Measurements from ENCODE around the gene STK17A.

DNA sequence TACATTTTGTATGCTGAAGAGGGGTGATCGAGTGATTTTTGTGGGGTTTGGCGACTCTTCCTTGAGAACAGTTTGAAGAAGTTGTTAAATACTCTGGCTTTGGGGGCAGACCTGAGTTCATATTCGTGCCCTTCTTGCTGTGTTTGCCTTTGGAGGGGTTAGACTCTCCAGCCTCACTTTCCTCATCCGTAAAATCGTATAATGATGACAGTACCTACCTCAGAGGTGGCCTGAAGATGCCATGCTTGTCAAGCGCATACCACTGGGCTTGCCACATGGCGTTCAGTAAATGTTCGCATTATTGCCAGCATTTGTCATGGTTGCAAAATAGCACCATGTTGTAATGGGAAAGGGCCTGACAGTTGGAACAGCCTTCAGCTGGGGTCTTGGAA, 1.3 kb downstream of the STK17A start:
- TF ChIP-seq SP1 (IDR thresholded peaks at IDR 0.05; ENCODE audit: low read depth, low read length): no peak
- no peak for TF ChIP-seq GABPA (IDR thresholded peaks at IDR 0.05; ENCODE audit: borderline replicate concordance, insufficient read depth, low read length)
- TF ChIP-seq TBP (IDR thresholded peaks at IDR 0.05; ENCODE audit: low read depth, low read length): no peak
- no peak for TF ChIP-seq JUND (IDR thresholded peaks at IDR 0.05; ENCODE audit: low read length)
- TF ChIP-seq, protein P1, sequence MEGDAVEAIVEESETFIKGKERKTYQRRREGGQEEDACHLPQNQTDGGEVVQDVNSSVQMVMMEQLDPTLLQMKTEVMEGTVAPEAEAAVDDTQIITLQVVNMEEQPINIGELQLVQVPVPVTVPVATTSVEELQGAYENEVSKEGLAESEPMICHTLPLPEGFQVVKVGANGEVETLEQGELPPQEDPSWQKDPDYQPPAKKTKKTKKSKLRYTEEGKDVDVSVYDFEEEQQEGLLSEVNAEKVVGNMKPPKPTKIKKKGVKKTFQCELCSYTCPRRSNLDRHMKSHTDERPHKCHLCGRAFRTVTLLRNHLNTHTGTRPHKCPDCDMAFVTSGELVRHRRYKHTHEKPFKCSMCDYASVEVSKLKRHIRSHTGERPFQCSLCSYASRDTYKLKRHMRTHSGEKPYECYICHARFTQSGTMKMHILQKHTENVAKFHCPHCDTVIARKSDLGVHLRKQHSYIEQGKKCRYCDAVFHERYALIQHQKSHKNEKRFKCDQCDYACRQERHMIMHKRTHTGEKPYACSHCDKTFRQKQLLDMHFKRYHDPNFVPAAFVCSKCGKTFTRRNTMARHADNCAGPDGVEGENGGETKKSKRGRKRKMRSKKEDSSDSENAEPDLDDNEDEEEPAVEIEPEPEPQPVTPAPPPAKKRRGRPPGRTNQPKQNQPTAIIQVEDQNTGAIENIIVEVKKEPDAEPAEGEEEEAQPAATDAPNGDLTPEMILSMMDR (IDR thresholded peaks at IDR 0.05; ENCODE audit: control extremely low read depth in 1 of 3, insufficient read depth in 1 of 3, low read depth in 1 of 3, low read length in 3 of 3): no peak
- TF ChIP-seq EZH2 (IDR thresholded peaks at IDR 0.05; ENCODE audit: low read depth, low read length, severe bottlenecking): no peak
- TF ChIP-seq POLR2A (IDR thresholded peaks at IDR 0.05; ENCODE audit: control extremely low read depth in 1 of 2, low read depth in 2 of 2, low read length in 2 of 2): no peak
- no peak for TF ChIP-seq CREB1 (IDR thresholded peaks at IDR 0.05)
- TF ChIP-seq MAFK (IDR thresholded peaks at IDR 0.05; ENCODE audit: low read depth, low read length): no peak
- TF ChIP-seq YY1 (IDR thresholded peaks at IDR 0.05; ENCODE audit: low read depth, low read length): no peak
- no peak for TF ChIP-seq JUN (IDR thresholded peaks at IDR 0.05; ENCODE audit: low read depth, low read length)
- TF ChIP-seq ZNF274 (IDR thresholded peaks at IDR 0.05; ENCODE audit: borderline replicate concordance, extremely low read depth, low read length): no peak
- TF ChIP-seq, protein P2, sequence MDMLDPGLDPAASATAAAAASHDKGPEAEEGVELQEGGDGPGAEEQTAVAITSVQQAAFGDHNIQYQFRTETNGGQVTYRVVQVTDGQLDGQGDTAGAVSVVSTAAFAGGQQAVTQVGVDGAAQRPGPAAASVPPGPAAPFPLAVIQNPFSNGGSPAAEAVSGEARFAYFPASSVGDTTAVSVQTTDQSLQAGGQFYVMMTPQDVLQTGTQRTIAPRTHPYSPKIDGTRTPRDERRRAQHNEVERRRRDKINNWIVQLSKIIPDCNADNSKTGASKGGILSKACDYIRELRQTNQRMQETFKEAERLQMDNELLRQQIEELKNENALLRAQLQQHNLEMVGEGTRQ (IDR thresholded peaks at IDR 0.05; ENCODE audit: low read length): no peak
